ENCODE data around the gene GPATCH2L. TPM values are rescaled to one million over a fixed set of nuclear protein-coding genes. Genes with fewer than 3 reads are reported as not detected.

Gene GPATCH2L
- total RNA-seq, 4 donors from 2014 or later: 27.1 to 70.4 (median 56.1) TPM

GRCh38 chr14:76153919-76154318, 2.2 kb downstream of the GPATCH2L start:
- Histone ChIP-seq H3K27ac (no peak overlapping the region), H3K36me3 (peaks cover 0 to 22% (median 0%) of the 10 kb centered on the region in 3 donors), H3K4me1 (peaks cover 0 to 50% (median 3%) of the 10 kb centered on the region in 4 donors), H3K27me3 (no peaks in the 10 kb centered on the region), H3K9me3 (no peaks in the 10 kb centered on the region), H3K4me3 (no peak overlapping the region)
- TF ChIP-seq CTCF (IDR thresholded peaks at IDR 0.05): no peak
- TF ChIP-seq POLR2A (IDR thresholded peaks at IDR 0.05): no peak
- DNase-seq: no peak

GRCh38 chr14:76154539-76155126, 2.9 kb downstream of the GPATCH2L start:
- no peaks in the 10 kb centered on the region for H3K27me3 ChIP-seq
- no peaks in the 10 kb centered on the region for H3K9me3 ChIP-seq
- no peak overlapping the region for H3K4me3 ChIP-seq
- TF ChIP-seq POLR2A (IDR thresholded peaks at IDR 0.05) (no peak), CTCF (IDR thresholded peaks at IDR 0.05) (no peak)
- DNase-seq: no peak
- H3K4me1 ChIP-seq: peaks cover 0 to 50% (median 3%) of the 10 kb centered on the region in 4 donors
- no peak overlapping the region for H3K27ac ChIP-seq
- peaks cover 0 to 29% (median 0%) of the 10 kb centered on the region in 3 donors for H3K36me3 ChIP-seq

- H3K9me3 ChIP-seq: no peaks in the 10 kb centered on the region
- no peaks in the 10 kb centered on the region for H3K27me3 ChIP-seq
- H3K4me1 ChIP-seq: no peaks in the 10 kb centered on the region
- H3K36me3 ChIP-seq: peaks cover 0 to 40% (median 0%) of the 10 kb centered on the region in 3 donors
- no peak overlapping the region for H3K27ac ChIP-seq
- DNase-seq: no peak
- no peak overlapping the region for H3K4me3 ChIP-seq
- no peak for TF ChIP-seq CTCF (IDR thresholded peaks at IDR 0.05)
- TF ChIP-seq POLR2A (IDR thresholded peaks at IDR 0.05): no peak
Observed at GRCh38 chr14:76163668-76164363, 12.1 kb downstream of the GPATCH2L start.

- no peaks in the 10 kb centered on the region for H3K9me3 ChIP-seq
- H3K36me3 ChIP-seq: peaks cover 0 to 67% (median 0%) of the 10 kb centered on the region in 3 donors
- no peak overlapping the region for H3K27ac ChIP-seq
- H3K4me1 ChIP-seq: no peaks in the 10 kb centered on the region
- H3K4me3 ChIP-seq: no peak overlapping the region
- DNase-seq: no peak
- TF ChIP-seq POLR2A (IDR thresholded peaks at IDR 0.05): no peak
- no peak for TF ChIP-seq CTCF (IDR thresholded peaks at IDR 0.05)
- H3K27me3 ChIP-seq: no peaks in the 10 kb centered on the region
Observed at GRCh38 chr14:76168531-76168930, 16.8 kb downstream of the GPATCH2L start.

- Histone ChIP-seq H3K9me3 (no peaks in the 10 kb centered on the region), H3K27ac (no peak overlapping the region), H3K4me3 (no peak overlapping the region), H3K4me1 (no peaks in the 10 kb centered on the region), H3K27me3 (no peaks in the 10 kb centered on the region), H3K36me3 (peaks cover 0 to 71% (median 0%) of the 10 kb centered on the region in 3 donors)
- TF ChIP-seq CTCF (IDR thresholded peaks at IDR 0.05): no peak
- TF ChIP-seq POLR2A (IDR thresholded peaks at IDR 0.05): no peak
- DNase-seq: no peak
Observed at GRCh38 chr14:76169776-76170175, 18.1 kb downstream of the GPATCH2L start.

Measured in Peyer's patch (tissue), 4 donors.